Spleen (tissue), 11 donors: ENCODE measurements around the gene MAPK10. TPM values are rescaled to one million over a fixed set of nuclear protein-coding genes. Genes with fewer than 3 reads are reported as not detected.

Experiments used
- DNase-seq: peaks from one replicate; pipeline ENCODE4 v3.0.0-alpha.2; 2020
- H3K27ac ChIP-seq, 8 donors: fragments of 200-600 bp; sonication (generic) in 7 of 8; 1 replicate in 4 of 8; 2 replicates in 4 of 8; pipeline versions ENCODE4 v1.5.0 to v1.8.0; 2016 to 2021; ENCODE audit warnings: inconsistent platforms in 4 of 8, mild to moderate bottlenecking in 4 of 8, moderate library complexity in 1 of 8
- H3K27me3 ChIP-seq, 7 donors: fragments of 200-600 bp; sonication (generic) in 6 of 7; replicated peaks in 1 of 7; 1 replicate in 4 of 7; 2 replicates in 3 of 7; pipeline versions ENCODE4 v1.5.0 to v1.8.0; 2016 to 2021; ENCODE audit warnings: inconsistent platforms in 3 of 7, mild to moderate bottlenecking in 1 of 7
- H3K36me3 ChIP-seq, 6 donors: fragments of 200-600 bp; sonication (generic) in 5 of 6; 1 replicate in 4 of 6; 2 replicates in 2 of 6; pipeline versions ENCODE4 v1.5.0 to v1.8.0; 2016 to 2021; ENCODE audit warnings: inconsistent platforms in 2 of 6
- H3K4me1 ChIP-seq, 6 donors: fragments of 200-600 bp; sonication (generic) in 5 of 6; 1 replicate in 3 of 6; 2 replicates in 3 of 6; pipeline versions ENCODE4 v1.5.0 to v1.8.0; 2016 to 2021; ENCODE audit warnings: inconsistent platforms in 3 of 6
- H3K4me3 ChIP-seq, 8 donors: fragments of 200-600 bp; sonication (generic) in 7 of 8; 1 replicate in 4 of 8; 2 replicates in 4 of 8; pipeline versions ENCODE4 v1.5.0 to v1.8.0; 2016 to 2021; ENCODE audit warnings: inconsistent platforms in 4 of 8, mild to moderate bottlenecking in 4 of 8, moderate library complexity in 2 of 8
- H3K9me3 ChIP-seq, 8 donors: fragments of 200-600 bp; sonication (generic) in 7 of 8; 1 replicate in 4 of 8; 2 replicates in 4 of 8; pipeline versions ENCODE4 v1.5.0 to v1.8.0; 2016 to 2021; ENCODE audit warnings: inconsistent platforms in 4 of 8
- CTCF ChIP-seq, 11 experiments: fragments of 200-600 bp in 7 of 11; fragments of 450-650 bp in 4 of 11; sonication (generic) in 4 of 11; IDR thresholded peaks in 8 of 11; conservative IDR thresholded peaks in 3 of 11; 1 replicate in 7 of 11; 2 replicates in 4 of 11; pipeline versions ENCODE4 v1.4.0 to v1.8.0; 2016 to 2021; ENCODE audit warnings: antibody characterized with exemption in 11 of 11, inconsistent platforms in 4 of 11, mild to moderate bottlenecking in 1 of 11
- POLR2A ChIP-seq, 3 donors: fragments of 450-650 bp; IDR thresholded peaks; one replicate each; pipeline ENCODE4 v1.5.1; 2017; ENCODE audit warnings: antibody characterized with exemption in 3 of 3, mild to moderate bottlenecking in 1 of 3
- POLR2AphosphoS5 ChIP-seq, 3 donors: sonication (generic); formaldehyde crosslinking; IDR thresholded peaks; one replicate each; pipeline ENCODE4 v1.5.1; 2017; ENCODE audit warnings: antibody characterized with exemption in 3 of 3
- WGBS, 5 donors: extraction: QIAGEN DNeasy Blood & Tissue Kit in 3 of 5; methylation state at CpG; one replicate each; pipeline versions ENCODE4 v1.1.5 to v1.1.7; 2013 to 2018; 5-methylcytosine and 5-hydroxymethylcytosine counted together
- intact Hi-C: fragments of 100-400 bp; cut with DNase I; formaldehyde crosslinking; loops from one replicate; pipeline ENCODE4 v1.15.0; 2023; ENCODE audit warnings: low total_unique reads
- polyA plus RNA-seq, 3 donors: library from polyadenylated mRNA; stranded (reverse); fragments of 200-250 nt; gene quantifications; one replicate each; pipeline ENCODE4 v1.2.1, GENCODE V29; 2013
- total RNA-seq, 7 donors: library from RNA; depleted of rRNA in 3 of 7; stranded (reverse); fragments of >200 nt in 3 of 7; fragmentation: NEBNext Ultra II Directional in 4 of 7; extraction: Animal tissue kit (Norgen Biotek cat#: 25700) in 4 of 7; gene quantifications; one replicate each; pipeline versions ENCODE4 v1.1.0 to v1.2.1, GENCODE V29; 2016 to 2021
- donor health status: healthy with polysubstance abuse.
- donor health status: DM: no; HTN: no; CAD: no; lungs with moderate emphysema.
- donor health status: DM: no; HTN: no; CAD: no.
- donor health status: Bipolar disorder and iron deficiency.
- donor health status: healthy.
- donor health status: DM: no; HTN: no; CAD: no.
- donor health status: DM: yes; HTN: yes; CAD: no.

Gene MAPK10
- total and polyA plus RNA-seq, 10 donors: 3.0 to 40.6 (median 15.2) TPM

GRCh38 chr4:86185659-86186058 is 174.2 kb downstream of the MAPK10 start:
- DNase-seq: no peak
- TF ChIP-seq POLR2A (IDR thresholded peaks at IDR 0.05): no peak
- Histone ChIP-seq H3K36me3 (no peaks in the 10 kb centered on the region), H3K9me3 (peaks cover 0 to 35% (median 24%) of the 10 kb centered on the region in 8 donors), H3K27ac (no peak overlapping the region), H3K4me1 (no peaks in the 10 kb centered on the region), H3K4me3 (no peak overlapping the region), H3K27me3 (no peaks in the 10 kb centered on the region)
- intact Hi-C loops: no loop called here
- WGBS, 5 donors: 86 to 100% (median 96%) methylated on average over 1 of the region's 1 CpG

DNA sequence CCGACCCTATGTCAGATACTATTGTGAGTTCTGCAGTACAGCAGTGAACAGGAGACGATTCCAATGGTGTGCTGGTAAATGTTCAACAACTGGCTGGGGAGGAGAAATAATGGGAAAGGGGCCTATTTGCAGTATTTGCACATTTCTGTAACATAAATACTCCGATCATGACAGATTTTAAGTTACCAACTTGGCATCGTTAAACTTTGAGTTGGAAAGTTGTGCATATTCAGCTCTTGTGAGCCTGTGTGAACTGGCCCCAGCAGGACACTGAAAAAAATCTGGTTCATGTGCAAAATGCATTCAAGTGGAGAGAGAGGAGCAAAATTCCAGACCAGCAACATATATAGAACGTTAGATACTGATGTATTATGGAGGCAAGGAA is 175.0 kb downstream of the MAPK10 start:
- WGBS, 5 donors: 64 to 82% (median 77%) methylated on average over 5 of the region's 5 CpGs
- DNase-seq: no peak
- H3K27ac ChIP-seq: no peak overlapping the region

DNA sequence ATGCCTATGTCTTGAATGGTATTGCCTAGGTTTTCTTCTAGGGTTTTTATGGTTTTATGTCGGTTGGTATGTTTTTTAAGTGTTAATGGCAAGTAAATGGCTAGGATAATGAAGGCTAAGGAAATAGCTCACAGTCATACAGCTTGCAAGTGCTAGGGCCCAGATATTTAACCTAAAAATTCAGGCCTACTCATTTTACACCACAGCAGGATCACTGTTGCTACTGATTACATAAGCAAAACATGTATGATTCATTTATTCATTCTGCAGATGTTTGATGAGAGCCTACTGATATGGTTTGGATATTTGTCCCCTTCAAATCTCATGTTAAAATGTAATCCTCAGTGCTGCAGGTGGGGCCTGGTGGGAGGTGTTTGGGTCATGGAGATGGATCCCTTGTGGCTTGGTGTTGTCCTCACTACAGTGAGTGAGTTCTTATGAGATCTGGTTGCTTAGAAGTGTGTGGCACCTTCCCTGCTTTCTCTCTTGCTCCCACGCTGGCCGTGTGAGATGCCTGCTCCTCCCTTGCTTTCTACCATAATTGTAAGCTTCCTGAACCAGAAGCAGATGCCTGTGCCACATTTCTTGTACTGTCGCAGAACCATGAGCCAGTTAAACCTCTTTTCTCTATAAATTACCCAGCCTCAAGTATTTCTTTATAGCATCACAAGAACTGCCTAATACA is 175.5 kb downstream of the MAPK10 start:
- intact Hi-C loops: no loop called here
- Histone ChIP-seq H3K4me1 (no peaks in the 10 kb centered on the region), H3K27me3 (no peaks in the 10 kb centered on the region), H3K27ac (no peak overlapping the region), H3K36me3 (no peaks in the 10 kb centered on the region), H3K9me3 (peaks cover 0 to 30% (median 15%) of the 10 kb centered on the region in 8 donors), H3K4me3 (no peak overlapping the region)
- TF ChIP-seq CTCF (IDR thresholded peaks at IDR 0.05 in 8 of 11, conservative IDR thresholded peaks at IDR 0.05 in 3 of 11): no peak
- no peak for DNase-seq
- 79 to 92% (median 85%) methylated on average over 4 of the region's 4 CpGs for WGBS, 5 donors

More for the DNA sequence above, 175.0 kb downstream of the MAPK10 start:
- H3K9me3 ChIP-seq: peaks cover 0 to 30% (median 18%) of the 10 kb centered on the region in 8 donors
- no peaks in the 10 kb centered on the region for H3K36me3 ChIP-seq
- no peaks in the 10 kb centered on the region for H3K27me3 ChIP-seq
- H3K4me3 ChIP-seq: no peak overlapping the region
- no peaks in the 10 kb centered on the region for H3K4me1 ChIP-seq
- TF ChIP-seq POLR2AphosphoS5 (IDR thresholded peaks at IDR 0.05): no peak
- TF ChIP-seq POLR2A (IDR thresholded peaks at IDR 0.05): no peak
- no peak for TF ChIP-seq CTCF (IDR thresholded peaks at IDR 0.05 in 8 of 11, conservative IDR thresholded peaks at IDR 0.05 in 3 of 11)
- intact Hi-C loops: no loop called here

- H3K27ac ChIP-seq: no peak overlapping the region
- TF ChIP-seq CTCF (IDR thresholded peaks at IDR 0.05 in 8 of 11, conservative IDR thresholded peaks at IDR 0.05 in 3 of 11) (no peak), POLR2AphosphoS5 (IDR thresholded peaks at IDR 0.05) (no peak), POLR2A (IDR thresholded peaks at IDR 0.05) (no peak)
- H3K4me1 ChIP-seq: no peaks in the 10 kb centered on the region
- peaks cover 0 to 20% (median 7%) of the 10 kb centered on the region in 8 donors for H3K9me3 ChIP-seq
- no peak overlapping the region for H3K4me3 ChIP-seq
- intact Hi-C loops: no loop called here
- no peak for DNase-seq
- H3K27me3 ChIP-seq: no peaks in the 10 kb centered on the region
- no peaks in the 10 kb centered on the region for H3K36me3 ChIP-seq
- WGBS, 5 donors: 68 to 89% (median 74%) methylated on average over 1 of the region's 1 CpG
These were observed 178.3 kb downstream of the MAPK10 start for GRCh38 chr4:86181585-86181984.
